KBM-7 (cell line): ENCODE results near the gene ALAD.
"Not testable (repeated sequence)": the region's sequence is repeated elsewhere in the genome, so short reads cannot be mapped to it uniquely, and the experiment has no call there.

Experiments used
- DNase-seq: peaks from one replicate; pipeline ENCODE4 v3.0.0-alpha.2; 2015
- in situ Hi-C: fragments of 300-500 bp; cut with MboI; formaldehyde crosslinking; loops from 2 replicates; pipeline ENCODE4 v1.14.3; 2020; ENCODE audit warnings: low sequenced_read_pairs, low pct_unique_long_range_greater_than_20kb, mixed read lengths

Gene ALAD

GRCh38 chr9:113401027-113401792 is at the start of gene ALAD:
TSS of gene ALAD (minus strand) at chr9:113401284. CDS start at chr9:113393559, 7,725 bp downstream.
- in situ Hi-C loops = no loop called here
- DNase-seq = peak; percentile 99

- in situ Hi-C loops = no loop called here
- no peak for DNase-seq
These were observed 48.3 kb upstream of the ALAD start for GRCh38 chr9:113449376-113449775.

GRCh38 chr9:113446323-113446740 is 45.2 kb upstream of the ALAD start:
- peak; percentile 58 for DNase-seq
- in situ Hi-C loops = no loop called here

GRCh38 chr9:113444736-113445135 is 43.7 kb upstream of the ALAD start:
- peak; percentile 9 for DNase-seq
- in situ Hi-C loops = no loop called here

- DNase-seq, in situ Hi-C loops: not testable (repeated sequence)
These were observed 36.6 kb upstream of the ALAD start for GRCh38 chr9:113437716-113438115.

GRCh38 chr9:113436728-113437515 is 35.8 kb upstream of the ALAD start:
- in situ Hi-C loops = no loop called here
- no peak for DNase-seq

GRCh38 chr9:113431191-113431590 is 30.1 kb upstream of the ALAD start:
- DNase-seq = no peak
- in situ Hi-C loops = no loop called here

GRCh38 chr9:113428062-113428615 is 27.1 kb upstream of the ALAD start:
- DNase-seq = no peak
- in situ Hi-C loops = no loop called here

- in situ Hi-C loops = no loop called here
- DNase-seq = no peak
These were observed 26.5 kb upstream of the ALAD start for GRCh38 chr9:113427629-113428028.

GRCh38 chr9:113426701-113427100 is 25.6 kb upstream of the ALAD start:
- DNase-seq = no peak
- in situ Hi-C loops = no loop called here

GRCh38 chr9:113425072-113425471 is 24.0 kb upstream of the ALAD start:
- no peak for DNase-seq
- in situ Hi-C loops = no loop called here

- in situ Hi-C loops = no loop called here
- no peak for DNase-seq
These were observed 20.6 kb upstream of the ALAD start for GRCh38 chr9:113421726-113422125.

GRCh38 chr9:113417370-113417769 is 16.3 kb upstream of the ALAD start:
- DNase-seq = no peak
- in situ Hi-C loops = no loop called here

- DNase-seq = no peak
- in situ Hi-C loops = no loop called here
These were observed 15.2 kb upstream of the ALAD start for GRCh38 chr9:113416149-113416721.

- in situ Hi-C loops = no loop called here
These were observed 9.3 kb upstream of the ALAD start, which contains the start of the genes C9orf43 and POLE3 for GRCh38 chr9:113410207-113410864. TSS of gene C9orf43 (plus strand) at chr9:113410747. CDS start at chr9:113413494, 2,747 bp downstream. TSS of gene POLE3 (minus strand) at chr9:113410675. CDS start at chr9:113410293, 382 bp downstream.

GRCh38 chr9:113409883-113410206 is 8.8 kb upstream of the ALAD start:
- DNase-seq = no peak
- in situ Hi-C loops = no loop called here

More at GRCh38 chr9:113410207-113410864, 9.3 kb upstream of the ALAD start, which contains the start of the genes C9orf43 and POLE3:
- DNase-seq = peak; percentile 98

- no peak for DNase-seq
- in situ Hi-C loops = no loop called here
These were observed 8.4 kb upstream of the ALAD start for GRCh38 chr9:113409481-113409880.

GRCh38 chr9:113406873-113407511 is 5.9 kb upstream of the ALAD start:
- in situ Hi-C loops = not testable (repeated sequence)
- DNase-seq = peak; percentile 72

- in situ Hi-C loops, DNase-seq: not testable (repeated sequence)
These were observed 5.3 kb upstream of the ALAD start for GRCh38 chr9:113406353-113406752.
